Small intestine (tissue), 7 donors: ENCODE results near the gene C17orf107. TPM values are rescaled to one million over a fixed set of nuclear protein-coding genes. Genes with fewer than 3 reads are reported as not detected.

Experiments
- DNase-seq, 2 donors: peaks; one replicate each; pipeline versions ENCODE4 v3.0.0 to v3.0.0-alpha.2; 2013
- FAIRE-seq: peaks from 2 replicates; lab custom pipeline; 2012; peaks lifted over from hg19 to GRCh38; lab: Jason Lieb, UNC
- H3K27ac ChIP-seq, 3 donors: one replicate each; pipeline ENCODE4 v1.5.1; 2013; ENCODE audit warnings: low read length in 2 of 3, mild to moderate bottlenecking in 2 of 3, control low read depth in 1 of 3, inconsistent platforms in 1 of 3, low read depth in 1 of 3, moderate library complexity in 1 of 3
- H3K27me3 ChIP-seq, 3 donors: one replicate each; pipeline ENCODE4 v1.6.1; 2013; ENCODE audit warnings: low read length in 3 of 3, inconsistent platforms in 1 of 3; ENCODE audit not compliant: control insufficient read depth in 3 of 3, insufficient read depth in 3 of 3
- H3K36me3 ChIP-seq, 3 donors: one replicate each; pipeline ENCODE4 v1.6.1; 2013; ENCODE audit warnings: low read length in 3 of 3, inconsistent platforms in 1 of 3, low read depth in 1 of 3, mild to moderate bottlenecking in 1 of 3, moderate library complexity in 1 of 3; ENCODE audit not compliant: control insufficient read depth in 3 of 3, insufficient read depth in 2 of 3
- H3K4me1 ChIP-seq, 3 donors: one replicate each; pipeline ENCODE4 v1.6.1; 2013; ENCODE audit warnings: low read length in 2 of 3, inconsistent platforms in 1 of 3, low read depth in 1 of 3, mild to moderate bottlenecking in 1 of 3, moderate library complexity in 1 of 3; ENCODE audit not compliant: control insufficient read depth in 3 of 3, insufficient read depth in 2 of 3
- H3K4me3 ChIP-seq, 3 donors: one replicate each; pipeline ENCODE4 v1.5.1; 2013; ENCODE audit warnings: low read length in 3 of 3, control low read depth in 1 of 3, inconsistent platforms in 1 of 3, low read depth in 1 of 3, mild to moderate bottlenecking in 1 of 3, moderate library complexity in 1 of 3
- H3K9me3 ChIP-seq, 2 donors: one replicate each; pipeline ENCODE4 v1.6.1; 2013; ENCODE audit warnings: low read depth in 1 of 2, low read length in 1 of 2; ENCODE audit not compliant: control insufficient read depth in 2 of 2, insufficient read depth in 1 of 2
- WGBS, 3 donors: extraction: QIAGEN DNeasy Blood & Tissue Kit; methylation state at CpG; one replicate each; pipeline ENCODE4 v1.1.7; 2013; 5-methylcytosine and 5-hydroxymethylcytosine counted together
- polyA plus RNA-seq, 4 donors: library from polyadenylated mRNA; stranded (reverse) in 3 of 4; unstranded in 1 of 4; fragments of 200-250 nt in 3 of 4; fragments of 120-200 nt in 1 of 4; gene quantifications; one replicate each; pipeline versions ENCODE4 v1.2.1 to v1.2.3, GENCODE V29; 2013
- donor health status: healthy with polysubstance abuse.
- donor health status: control.
- donor health status: control.
- donor health status: Bipolar disorder and iron deficiency.
- donor health status: healthy.

Gene C17orf107
- polyA plus RNA-seq, 4 donors = 0.45 to 2.2 (median 1.2) TPM

GRCh38 chr17:4881761-4882555, 17.4 kb upstream of the C17orf107 start:
- 38 to 46% (median 43%) methylated on average over 9 of the region's 9 CpGs for WGBS, 3 donors
- no peak for FAIRE-seq

GRCh38 chr17:4884489-4884888, 14.8 kb upstream of the C17orf107 start:
- FAIRE-seq (no peak), DNase-seq (no peak)
- peaks cover 2 to 91% (median 34%) of the 10 kb centered on the region in 3 donors for H3K36me3 ChIP-seq
- no peaks in the 10 kb centered on the region for H3K27me3 ChIP-seq
- H3K9me3 ChIP-seq = no peaks in the 10 kb centered on the region
- H3K4me3 ChIP-seq = no peak overlapping the region
- H3K27ac ChIP-seq = no peak overlapping the region
- 95 to 98% (median 96%) methylated on average over 4 of the region's 4 CpGs for WGBS, 3 donors
- H3K4me1 ChIP-seq = no peaks in the 10 kb centered on the region

More at GRCh38 chr17:4881761-4882555, 17.4 kb upstream of the C17orf107 start:
- no peak overlapping the region for H3K4me3 ChIP-seq
- peaks cover 7 to 87% (median 30%) of the 10 kb centered on the region in 3 donors for H3K36me3 ChIP-seq
- H3K27ac ChIP-seq = no peak overlapping the region
- H3K4me1 ChIP-seq = no peaks in the 10 kb centered on the region
- no peaks in the 10 kb centered on the region for H3K9me3 ChIP-seq
- H3K27me3 ChIP-seq = no peaks in the 10 kb centered on the region
- peak; percentile 79 to 85 for DNase-seq

GRCh38 chr17:4886830-4887229, 12.5 kb upstream of the C17orf107 start:
- Histone ChIP-seq H3K4me1 (no peaks in the 10 kb centered on the region), H3K27me3 (no peaks in the 10 kb centered on the region), H3K27ac (no peak overlapping the region), H3K36me3 (peaks cover 4 to 94% (median 50%) of the 10 kb centered on the region in 3 donors), H3K9me3 (no peaks in the 10 kb centered on the region), H3K4me3 (no peak overlapping the region)
- FAIRE-seq (no peak), DNase-seq (no peak)
- 93% methylated on average over 12 of the region's 12 CpGs for WGBS, 3 donors

DNA sequence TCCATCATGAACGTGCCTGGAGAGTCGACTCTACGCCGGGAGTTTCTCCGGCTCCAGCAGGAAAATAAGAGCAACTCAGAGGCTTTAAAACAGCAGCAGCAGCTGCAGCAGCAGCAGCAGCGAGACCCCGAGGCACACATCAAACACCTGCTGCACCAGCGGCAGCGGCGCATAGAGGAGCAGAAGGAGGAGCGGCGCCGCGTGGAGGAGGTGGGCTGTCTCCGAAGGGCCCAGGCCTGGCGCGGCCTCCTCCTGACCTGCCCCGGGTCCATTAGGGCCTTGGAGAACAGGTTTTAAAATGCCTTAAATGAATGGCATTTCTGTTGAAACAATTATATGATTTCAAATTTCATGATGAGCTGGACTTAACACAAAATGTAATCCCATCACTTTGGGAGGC, 11.8 kb upstream of the C17orf107 start:
- no peak for FAIRE-seq
- peaks cover 0 to 1% (median 0%) of the 10 kb centered on the region in 3 donors for H3K4me1 ChIP-seq
- no peaks in the 10 kb centered on the region for H3K27me3 ChIP-seq
- no peak overlapping the region for H3K27ac ChIP-seq
- WGBS, 3 donors = 91 to 94% (median 93%) methylated on average over 18 of the region's 18 CpGs
- H3K36me3 ChIP-seq = peaks cover 8 to 95% (median 51%) of the 10 kb centered on the region in 3 donors
- H3K9me3 ChIP-seq = no peaks in the 10 kb centered on the region
- DNase-seq = no peak
- H3K4me3 ChIP-seq = no peak overlapping the region

GRCh38 chr17:4891411-4892410, 7.6 kb upstream of the C17orf107 start:
- Histone ChIP-seq H3K27me3 (no peaks in the 10 kb centered on the region), H3K36me3 (peaks cover 25 to 99% (median 43%) of the 10 kb centered on the region in 3 donors), H3K27ac (no peak overlapping the region), H3K4me1 (peaks cover 0 to 6% (median 0%) of the 10 kb centered on the region in 3 donors), H3K9me3 (no peaks in the 10 kb centered on the region), H3K4me3 (no peak overlapping the region)
- 89 to 92% (median 90%) methylated on average over 40 to 42 of the region's 42 CpGs for WGBS, 3 donors
- DNase-seq (no peak), FAIRE-seq (no peak)

DNA sequence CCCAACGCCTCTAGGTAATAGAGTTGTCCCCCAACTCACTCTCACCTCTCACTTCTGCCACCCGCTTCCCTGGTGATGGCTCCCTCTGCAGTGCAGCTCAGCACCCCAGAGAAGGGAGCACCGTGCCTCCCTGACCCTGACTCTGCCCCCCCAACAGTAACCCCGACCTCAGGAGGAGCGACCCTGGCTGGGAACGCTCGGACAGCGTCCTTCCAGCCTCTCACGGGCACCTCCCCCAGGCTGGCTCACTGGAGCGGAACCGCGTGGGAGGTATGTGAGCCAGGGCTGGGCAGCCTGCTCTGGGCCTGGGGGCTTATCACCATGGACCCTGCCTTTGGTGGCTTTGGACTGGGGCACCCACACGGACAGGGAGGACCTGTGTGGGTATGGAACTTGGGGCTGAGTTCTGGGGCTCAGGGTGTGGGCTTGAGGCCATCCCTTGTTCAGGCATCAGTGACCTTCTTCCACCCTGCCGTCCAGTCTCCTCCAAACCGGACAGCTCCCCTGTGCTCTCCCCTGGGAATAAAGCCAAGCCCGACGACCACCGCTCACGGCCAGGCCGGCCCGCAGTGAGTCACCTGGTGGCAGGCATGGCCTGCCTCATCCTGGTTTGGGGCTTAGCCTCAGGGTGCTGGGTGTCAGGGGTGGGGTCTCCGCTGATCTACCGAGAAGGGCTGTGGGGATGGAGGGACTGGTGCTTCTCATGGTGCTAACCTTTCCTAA, 6.7 kb upstream of the C17orf107 start:
- DNase-seq (no peak), FAIRE-seq (no peak)
- H3K4me1 ChIP-seq = peaks cover 0 to 6% (median 0%) of the 10 kb centered on the region in 3 donors
- H3K27ac ChIP-seq = peak overlapping the region in 1 of 3 donors; percentile 46
- no peak overlapping the region for H3K4me3 ChIP-seq
- no peaks in the 10 kb centered on the region for H3K27me3 ChIP-seq
- no peaks in the 10 kb centered on the region for H3K9me3 ChIP-seq
- peaks cover 25 to 99% (median 39%) of the 10 kb centered on the region in 3 donors for H3K36me3 ChIP-seq
- WGBS, 3 donors = 88 to 93% (median 90%) methylated on average over 23 of the region's 23 CpGs

DNA sequence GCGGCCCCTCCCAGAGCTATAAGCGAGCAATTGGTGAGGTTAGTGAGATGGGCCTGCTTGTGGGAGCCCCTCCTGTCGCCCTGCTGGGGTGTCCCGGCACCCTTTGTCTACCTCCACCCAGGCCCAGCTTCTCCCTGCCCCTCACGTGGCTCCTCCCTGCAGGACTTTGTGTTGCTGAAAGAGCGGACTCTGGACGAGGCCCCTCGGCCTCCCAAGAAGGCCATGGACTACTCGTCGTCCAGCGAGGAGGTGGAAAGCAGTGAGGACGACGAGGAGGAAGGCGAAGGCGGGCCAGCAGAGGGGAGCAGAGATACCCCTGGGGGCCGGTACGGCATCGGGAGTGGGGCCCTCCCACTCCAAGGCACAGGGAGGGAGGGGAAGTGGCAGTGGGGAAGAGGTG, 6.1 kb upstream of the C17orf107 start:
- DNase-seq = peak in 1 of 2 donors; percentile 61
- WGBS, 3 donors = 87 to 91% (median 89%) methylated on average over 16 to 18 of the region's 18 CpGs
- Histone ChIP-seq H3K4me3 (peak overlapping the region in 1 of 3 donors; percentile 7), H3K27ac (peak overlapping the region in 1 of 3 donors; percentile 46), H3K9me3 (no peaks in the 10 kb centered on the region), H3K36me3 (peaks cover 25 to 98% (median 38%) of the 10 kb centered on the region in 3 donors), H3K4me1 (peaks cover 0 to 6% (median 0%) of the 10 kb centered on the region in 3 donors), H3K27me3 (no peaks in the 10 kb centered on the region)
- FAIRE-seq = no peak
